GM23338 (cell line): ENCODE data around the gene BCAS3. TPM values are rescaled to one million over a fixed set of nuclear protein-coding genes. Genes with fewer than 3 reads are reported as not detected.

Experiments
- ATAC-seq: fragments of 200-7000 bp; cut with Tn5 transposase; 3 replicates; pipeline ENCODE4 v1.9.1; 2020
- DNase-seq: peaks from one replicate; pipeline ENCODE4 v3.0.0-alpha.2; 2015; ENCODE audit warnings: low spot score
- H2AFZ ChIP-seq: fragments of 200-600 bp; sonication (generic); 2 replicates; pipeline ENCODE4 v1.8.0; 2016; ENCODE audit warnings: antibody characterized with exemption, mild to moderate bottlenecking, moderate library complexity
- H3F3A ChIP-seq: fragments of 200-600 bp; sonication (generic); replicated peaks from 2 replicates; pipeline ENCODE4 v1.8.0; 2017; ENCODE audit warnings: antibody characterized with exemption, mixed run types, low read depth
- H3K27ac ChIP-seq: fragments of 200-600 bp; sonication (generic); 2 replicates; pipeline ENCODE4 v1.6.1; 2016; ENCODE audit warnings: low read depth
- H3K27me3 ChIP-seq: fragments of 200-600 bp; sonication (generic); 2 replicates; pipeline ENCODE4 v1.8.0; 2016; ENCODE audit warnings: mild to moderate bottlenecking, mixed run types, moderate library complexity; ENCODE audit not compliant: insufficient read depth
- H3K36me3 ChIP-seq: fragments of 200-600 bp; sonication (generic); 2 replicates; pipeline ENCODE4 v1.8.0; 2016; ENCODE audit warnings: mild to moderate bottlenecking; ENCODE audit not compliant: insufficient read depth
- H3K4me1 ChIP-seq: fragments of 200-600 bp; sonication (generic); 2 replicates; pipeline ENCODE4 v1.8.0; 2016; ENCODE audit warnings: mild to moderate bottlenecking, moderate library complexity; ENCODE audit not compliant: insufficient read depth
- H3K4me2 ChIP-seq: fragments of 200-600 bp; sonication (generic); 2 replicates; pipeline ENCODE4 v1.7.1; 2017; ENCODE audit warnings: mixed run types
- H3K4me3 ChIP-seq: fragments of 200-600 bp; sonication (generic); 2 replicates; pipeline ENCODE4 v1.6.1; 2016; ENCODE audit warnings: mixed run types
- H3K79me2 ChIP-seq: fragments of 200-600 bp; sonication (generic); replicated peaks from 2 replicates; pipeline ENCODE4 v1.8.0; 2017; ENCODE audit warnings: mild to moderate bottlenecking; ENCODE audit not compliant: insufficient read depth
- H3K9me2 ChIP-seq: fragments of 200-600 bp; sonication (generic); 2 replicates; pipeline ENCODE4 v1.8.0; 2017; ENCODE audit not compliant: insufficient read depth
- H4K20me1 ChIP-seq: fragments of 200-600 bp; sonication (generic); replicated peaks from 2 replicates; pipeline ENCODE4 v1.8.0; 2017; ENCODE audit warnings: mild to moderate bottlenecking; ENCODE audit not compliant: insufficient read depth
- H3K27ac Mint-ChIP-seq: 2 replicates; pipeline ENCODE4 v1.8.0; 2020; ENCODE audit warnings: inconsistent platforms, mild to moderate bottlenecking, moderate library complexity, mixed read lengths
- H3K27me3 Mint-ChIP-seq: 3 replicates; pipeline ENCODE4 v1.8.0; 2022; ENCODE audit warnings: low read depth, mild to moderate bottlenecking, moderate library complexity, mixed read lengths, inconsistent platforms; ENCODE audit not compliant: insufficient read depth, poor library complexity
- H3K36me3 Mint-ChIP-seq: 3 replicates; pipeline ENCODE4 v1.8.0; 2021; ENCODE audit warnings: low read depth, mild to moderate bottlenecking, inconsistent platforms, moderate library complexity, mixed read lengths
- H3K4me1 Mint-ChIP-seq: 3 replicates; pipeline ENCODE4 v1.8.0; 2020; ENCODE audit warnings: mild to moderate bottlenecking, inconsistent platforms, mixed read lengths
- H3K4me3 Mint-ChIP-seq: 3 replicates; pipeline ENCODE4 v1.8.0; 2021; ENCODE audit warnings: moderate library complexity, mild to moderate bottlenecking, inconsistent platforms, mixed read lengths
- H3K9me3 Mint-ChIP-seq: 3 replicates; pipeline ENCODE4 v1.8.0; 2020; ENCODE audit warnings: moderate library complexity, mild to moderate bottlenecking, inconsistent platforms, mixed read lengths
- EZH2 ChIP-seq: fragments of 200-600 bp; sonication (generic); IDR thresholded peaks from one replicate; pipeline ENCODE4 v1.8.0; 2017; ENCODE audit warnings: antibody characterized with exemption, mild to moderate bottlenecking, low read depth; ENCODE audit not compliant: unreplicated experiment
- EZH2phosphoT487 ChIP-seq: fragments of 200-600 bp; sonication (generic); IDR thresholded peaks from one replicate; pipeline ENCODE4 v1.8.1; 2018; ENCODE audit warnings: antibody characterized with exemption; ENCODE audit not compliant: unreplicated experiment
- JUNB ChIP-seq: IDR thresholded peaks from one replicate; pipeline ENCODE4 v1.6.1; 2016; ENCODE audit warnings: antibody characterized with exemption; ENCODE audit not compliant: unreplicated experiment
- NANOG ChIP-seq: IDR thresholded peaks from 2 replicates; pipeline ENCODE4 v1.6.1; 2016; ENCODE audit warnings: antibody characterized with exemption, borderline replicate concordance
- POLR2AphosphoS5 ChIP-seq: IDR thresholded peaks from 2 replicates; pipeline ENCODE4 v1.6.1; 2016; ENCODE audit warnings: antibody characterized with exemption, low read depth
- STAT1 ChIP-seq: IDR thresholded peaks from one replicate; pipeline ENCODE4 v1.6.1; 2016; ENCODE audit warnings: antibody characterized with exemption; ENCODE audit not compliant: unreplicated experiment
- ZNF114 ChIP-seq: fragments of 250-450 bp; sonication (Bioruptor Pico); IDR thresholded peaks from 2 replicates; pipeline ENCODE4 v1.5.0; 2020; ENCODE audit warnings: mild to moderate bottlenecking, moderate library complexity
- ZNF331 ChIP-seq: fragments of 250-450 bp; sonication (Bioruptor Pico); IDR thresholded peaks from 2 replicates; pipeline ENCODE4 v1.5.0; 2020; ENCODE audit warnings: low read depth, mild to moderate bottlenecking, moderate library complexity
- polyA plus RNA-seq: library from polyadenylated mRNA; unstranded; fragments of >200 nt; fragmentation: Nextera tagmentation; extraction: Ambion mirVana; gene quantifications from 2 replicates; pipeline ENCODE4 v1.2.1, GENCODE V29; 2016
- total RNA-seq: library from RNA; depleted of rRNA; stranded (reverse); fragments of >200 nt; shearing (Covaris generic); gene quantifications from 2 replicates; pipeline ENCODE4 v1.2.3, GENCODE V29; 2014
- TF ChIP-seq, protein P1 (sequence below): IDR thresholded peaks from 2 replicates; pipeline ENCODE4 v1.6.1; 2016; ENCODE audit warnings: antibody characterized with exemption
- TF ChIP-seq, protein P2 (sequence below): IDR thresholded peaks from one replicate; pipeline ENCODE4 v1.6.1; 2018; ENCODE audit warnings: antibody characterized with exemption; ENCODE audit not compliant: unreplicated experiment

BCAS3 gene
- total and polyA plus RNA-seq, 2 experiments from 2014 or later = 8.2 to 28.0 TPM

DNA sequence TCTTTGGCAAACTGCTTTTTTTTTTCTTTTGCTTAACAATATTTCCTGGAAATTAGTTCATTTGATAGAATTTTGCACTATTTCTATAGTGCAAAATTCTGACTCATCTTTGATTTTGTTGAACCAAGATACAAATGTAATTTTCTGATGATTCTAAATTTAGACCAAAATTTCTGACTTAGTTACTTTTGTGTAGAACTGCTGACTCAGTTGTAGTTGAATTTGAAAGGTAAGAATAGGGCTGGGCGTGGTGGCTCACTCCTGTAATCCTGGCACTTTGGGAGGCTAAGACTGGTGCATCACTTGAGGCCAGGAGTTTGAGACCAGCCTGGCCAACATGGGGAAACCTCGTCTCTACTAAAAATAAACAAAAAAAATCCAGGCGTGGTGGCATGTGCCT, 223.0 kb downstream of the BCAS3 start:
- H3K4me2 ChIP-seq = no peak overlapping the region
- no peaks in the 10 kb centered on the region for H3F3A ChIP-seq
- no peak overlapping the region for H3K4me3 Mint-ChIP-seq
- no peak overlapping the region for H3K27ac ChIP-seq
- no peaks in the 10 kb centered on the region for H3K9me2 ChIP-seq
- no peak overlapping the region for H3K4me3 ChIP-seq
- H3K27ac Mint-ChIP-seq = no peak overlapping the region
- ATAC-seq = no peak
- H3K4me1 Mint-ChIP-seq = peaks cover 4% of the 10 kb centered on the region; the same call in 2 of the 3 replicates
- peaks cover 3% of the 10 kb centered on the region; the same call in 2 of the 3 replicates for H3K9me3 Mint-ChIP-seq
- no peak for TF ChIP-seq ZNF331 (CRISPR knock-in tag)
- H3K27me3 ChIP-seq = no peaks in the 10 kb centered on the region
- H3K4me1 ChIP-seq = peaks cover 4% of the 10 kb centered on the region; the same call in 1 of the 2 replicates
- no peak overlapping the region for H2AFZ ChIP-seq
- peaks cover 5% of the 10 kb centered on the region for H3K27me3 Mint-ChIP-seq
- no peaks in the 10 kb centered on the region for H4K20me1 ChIP-seq
- H3K36me3 ChIP-seq = no peaks in the 10 kb centered on the region
- H3K79me2 ChIP-seq = no peaks in the 10 kb centered on the region
- H3K36me3 Mint-ChIP-seq = peaks cover 6% of the 10 kb centered on the region; the same call in 2 of the 3 replicates
- DNase-seq = no peak

DNA sequence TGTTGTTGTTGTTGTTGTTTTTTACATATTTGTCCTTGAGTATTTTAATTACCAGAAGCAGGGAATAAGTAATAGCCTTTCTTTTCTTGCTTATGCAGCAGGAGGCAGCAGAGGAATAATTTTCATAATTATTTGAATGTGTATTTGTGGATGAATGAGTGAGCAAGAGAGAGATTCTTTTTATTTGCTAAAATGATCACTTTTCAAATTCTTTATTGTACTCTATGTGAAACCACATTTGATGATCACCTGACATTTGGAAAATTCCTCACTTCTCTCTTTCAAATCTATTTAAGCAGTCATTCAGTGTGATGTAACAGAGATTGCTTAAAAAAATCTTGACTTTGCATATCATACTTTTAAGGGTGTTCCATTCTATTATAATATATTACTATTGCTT, 223.6 kb downstream of the BCAS3 start:
- no peak for ATAC-seq

DNA sequence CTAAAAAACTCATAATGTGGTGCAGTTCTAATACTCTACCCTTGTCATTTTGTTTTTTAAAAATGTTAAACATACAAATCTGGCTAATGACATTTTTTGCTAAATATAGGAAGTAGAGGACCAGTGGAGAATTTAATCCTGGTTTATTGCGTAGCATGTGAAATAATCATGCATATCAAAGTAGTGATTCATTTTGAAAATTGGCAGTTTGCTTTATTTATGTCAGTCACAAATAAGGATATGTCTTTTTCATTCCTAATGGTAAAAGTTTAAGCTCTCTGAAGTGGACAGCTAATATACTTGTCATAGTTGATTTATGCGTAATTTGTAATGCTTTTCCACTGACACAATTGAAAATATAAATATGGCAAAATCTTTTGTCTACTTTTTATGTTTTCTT, 224.2 kb downstream of the BCAS3 start:
- ATAC-seq (no peak), DNase-seq (no peak)
- Mint-ChIP-seq H3K9me3 (peaks cover 1% of the 10 kb centered on the region; the same call in 2 of the 3 replicates), H3K4me3 (no peak overlapping the region), H3K36me3 (peaks cover 4% of the 10 kb centered on the region; the same call in 2 of the 3 replicates), H3K27ac (no peak overlapping the region), H3K4me1 (peaks cover 4% of the 10 kb centered on the region; the same call in 2 of the 3 replicates), H3K27me3 (peaks cover 5% of the 10 kb centered on the region)
- H3K79me2 ChIP-seq = no peaks in the 10 kb centered on the region
- no peak overlapping the region for H3K27ac ChIP-seq
- H4K20me1 ChIP-seq = no peaks in the 10 kb centered on the region
- no peak overlapping the region for H2AFZ ChIP-seq
- no peaks in the 10 kb centered on the region for H3K36me3 ChIP-seq
- no peaks in the 10 kb centered on the region for H3K27me3 ChIP-seq
- TF ChIP-seq POLR2AphosphoS5 (no peak), EZH2phosphoT487 (no peak), ZNF331 (CRISPR knock-in tag) (no peak), NANOG (no peak), JUNB (no peak), ZNF114 (CRISPR knock-in tag) (no peak), EZH2 (no peak)
- TF ChIP-seq, protein P1, sequence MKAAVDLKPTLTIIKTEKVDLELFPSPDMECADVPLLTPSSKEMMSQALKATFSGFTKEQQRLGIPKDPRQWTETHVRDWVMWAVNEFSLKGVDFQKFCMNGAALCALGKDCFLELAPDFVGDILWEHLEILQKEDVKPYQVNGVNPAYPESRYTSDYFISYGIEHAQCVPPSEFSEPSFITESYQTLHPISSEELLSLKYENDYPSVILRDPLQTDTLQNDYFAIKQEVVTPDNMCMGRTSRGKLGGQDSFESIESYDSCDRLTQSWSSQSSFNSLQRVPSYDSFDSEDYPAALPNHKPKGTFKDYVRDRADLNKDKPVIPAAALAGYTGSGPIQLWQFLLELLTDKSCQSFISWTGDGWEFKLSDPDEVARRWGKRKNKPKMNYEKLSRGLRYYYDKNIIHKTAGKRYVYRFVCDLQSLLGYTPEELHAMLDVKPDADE = no peak
- TF ChIP-seq, protein P2, sequence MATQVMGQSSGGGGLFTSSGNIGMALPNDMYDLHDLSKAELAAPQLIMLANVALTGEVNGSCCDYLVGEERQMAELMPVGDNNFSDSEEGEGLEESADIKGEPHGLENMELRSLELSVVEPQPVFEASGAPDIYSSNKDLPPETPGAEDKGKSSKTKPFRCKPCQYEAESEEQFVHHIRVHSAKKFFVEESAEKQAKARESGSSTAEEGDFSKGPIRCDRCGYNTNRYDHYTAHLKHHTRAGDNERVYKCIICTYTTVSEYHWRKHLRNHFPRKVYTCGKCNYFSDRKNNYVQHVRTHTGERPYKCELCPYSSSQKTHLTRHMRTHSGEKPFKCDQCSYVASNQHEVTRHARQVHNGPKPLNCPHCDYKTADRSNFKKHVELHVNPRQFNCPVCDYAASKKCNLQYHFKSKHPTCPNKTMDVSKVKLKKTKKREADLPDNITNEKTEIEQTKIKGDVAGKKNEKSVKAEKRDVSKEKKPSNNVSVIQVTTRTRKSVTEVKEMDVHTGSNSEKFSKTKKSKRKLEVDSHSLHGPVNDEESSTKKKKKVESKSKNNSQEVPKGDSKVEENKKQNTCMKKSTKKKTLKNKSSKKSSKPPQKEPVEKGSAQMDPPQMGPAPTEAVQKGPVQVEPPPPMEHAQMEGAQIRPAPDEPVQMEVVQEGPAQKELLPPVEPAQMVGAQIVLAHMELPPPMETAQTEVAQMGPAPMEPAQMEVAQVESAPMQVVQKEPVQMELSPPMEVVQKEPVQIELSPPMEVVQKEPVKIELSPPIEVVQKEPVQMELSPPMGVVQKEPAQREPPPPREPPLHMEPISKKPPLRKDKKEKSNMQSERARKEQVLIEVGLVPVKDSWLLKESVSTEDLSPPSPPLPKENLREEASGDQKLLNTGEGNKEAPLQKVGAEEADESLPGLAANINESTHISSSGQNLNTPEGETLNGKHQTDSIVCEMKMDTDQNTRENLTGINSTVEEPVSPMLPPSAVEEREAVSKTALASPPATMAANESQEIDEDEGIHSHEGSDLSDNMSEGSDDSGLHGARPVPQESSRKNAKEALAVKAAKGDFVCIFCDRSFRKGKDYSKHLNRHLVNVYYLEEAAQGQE = no peak
- no peak overlapping the region for H3K4me2 ChIP-seq
- H3K4me1 ChIP-seq = peaks cover 8% of the 10 kb centered on the region; the same call in 1 of the 2 replicates
- no peaks in the 10 kb centered on the region for H3F3A ChIP-seq
- no peaks in the 10 kb centered on the region for H3K9me2 ChIP-seq
- no peak overlapping the region for H3K4me3 ChIP-seq

More for the DNA sequence above, 223.6 kb downstream of the BCAS3 start:
- Histone ChIP-seq H4K20me1 (no peaks in the 10 kb centered on the region), H3K4me3 (no peak overlapping the region), H3K4me1 (peaks cover 8% of the 10 kb centered on the region; the same call in 1 of the 2 replicates), H3K27me3 (no peaks in the 10 kb centered on the region), H3F3A (no peaks in the 10 kb centered on the region), H2AFZ (no peak overlapping the region), H3K4me2 (no peak overlapping the region), H3K9me2 (no peaks in the 10 kb centered on the region), H3K36me3 (no peaks in the 10 kb centered on the region), H3K27ac (no peak overlapping the region), H3K79me2 (no peaks in the 10 kb centered on the region)
- Mint-ChIP-seq H3K27me3 (peaks cover 5% of the 10 kb centered on the region), H3K9me3 (peaks cover 3% of the 10 kb centered on the region; the same call in 2 of the 3 replicates), H3K4me3 (no peak overlapping the region), H3K36me3 (peaks cover 6% of the 10 kb centered on the region; the same call in 2 of the 3 replicates), H3K4me1 (peaks cover 4% of the 10 kb centered on the region; the same call in 2 of the 3 replicates), H3K27ac (no peak overlapping the region)
- DNase-seq = no peak
- TF ChIP-seq ZNF331 (CRISPR knock-in tag) = no peak
- no peak for TF ChIP-seq STAT1
- TF ChIP-seq, protein P1 = no peak
